K562 (cell line): Measurements from ENCODE around the gene DBNL.

Experiments used
- ATF2 ChIP-seq: sonication (generic); formaldehyde crosslinking; IDR thresholded peaks from 2 replicates; pipeline ENCODE4 v1.8.1; 2022; ENCODE audit warnings: missing genetic modification reagents
- EGR1 ChIP-seq: fragments of 450-650 bp; conservative IDR thresholded peaks from 2 replicates; pipeline ENCODE4 v1.6.1; 2017; ENCODE audit warnings: mild to moderate bottlenecking
- EZH2 ChIP-seq: IDR thresholded peaks from 2 replicates; pipeline ENCODE4 v1.6.1; 2012; ENCODE audit warnings: low read depth, mild to moderate bottlenecking, inconsistent platforms, low read length, borderline replicate concordance
- JUN ChIP-seq, 2 experiments: sonication (generic) in 1 of 2; formaldehyde crosslinking in 1 of 2; IDR thresholded peaks; 2 replicates each; pipeline versions ENCODE4 v1.6.1 to v1.8.0; 2012 to 2022; ENCODE audit warnings: borderline replicate concordance in 2 of 2, mild to moderate bottlenecking in 2 of 2, improper control_type of control experiment in 1 of 2, low read depth in 1 of 2, low read length in 1 of 2, missing genetic modification reagents in 1 of 2
- SIX5 ChIP-seq, 2 experiments: IDR thresholded peaks; 2 replicates each; pipeline ENCODE4 v1.6.1; 2011; ENCODE audit warnings: low read length in 2 of 2, borderline replicate concordance in 1 of 2, low read depth in 1 of 2, mild to moderate bottlenecking in 1 of 2, moderate library complexity in 1 of 2; ENCODE audit not compliant: insufficient read depth in 1 of 2
- ZNF318 ChIP-seq, 2 experiments: fragments of 450-650 bp; IDR thresholded peaks; 2 replicates each; pipeline ENCODE4 v1.6.1; 2016; ENCODE audit warnings: mild to moderate bottlenecking in 2 of 2, borderline replicate concordance in 1 of 2, low read depth in 1 of 2, moderate library complexity in 1 of 2
- ZNF76 ChIP-seq: fragments of 250-450 bp; sonication (Bioruptor Pico); IDR thresholded peaks from 2 replicates; pipeline ENCODE4 v1.4.0; 2020; ENCODE audit warnings: mild to moderate bottlenecking, moderate library complexity, borderline replicate concordance

- no peak for TF ChIP-seq JUN (IDR thresholded peaks at IDR 0.05; ENCODE audit: borderline replicate concordance, low read depth, low read length)
- TF ChIP-seq JUN (CRISPR knock-in tag; IDR thresholded peaks at IDR 0.05; ENCODE audit: borderline replicate concordance) = no peak
- TF ChIP-seq EZH2 = no peak
- TF ChIP-seq ZNF76 (CRISPR knock-in tag) = no peak
- no peak for TF ChIP-seq EGR1
- TF ChIP-seq SIX5 (IDR thresholded peaks at IDR 0.05; ENCODE audit: borderline replicate concordance in 1 of 2, insufficient read depth in 1 of 2, low read depth in 1 of 2, low read length in 2 of 2) = no peak
- TF ChIP-seq ATF2 (CRISPR knock-in tag) = no peak
- no peak for TF ChIP-seq ZNF318 (IDR thresholded peaks at IDR 0.05; ENCODE audit: borderline replicate concordance in 1 of 2, low read depth in 1 of 2)
Measured at GRCh38 chr7:44087911-44088838, 43.7 kb downstream of the DBNL start.
